Stimulated activated CD8-positive, alpha-beta memory T cell treated with anti-CD3 and anti-CD28 coated beads, Interleukin-4, amount 100 ng/mL, for 24 hours (primary cell): ENCODE measurements around the gene VAMP8.
"Not testable (repeated sequence)": the region's sequence is repeated elsewhere in the genome, so short reads cannot be mapped to it uniquely, and the experiment has no call there.

ENCODE experiments used
- DNase-seq: peaks from one replicate; pipeline ENCODE4 v3.0.0-alpha.2; 2020; ENCODE audit warnings: low read depth

The VAMP8 gene

DNA sequence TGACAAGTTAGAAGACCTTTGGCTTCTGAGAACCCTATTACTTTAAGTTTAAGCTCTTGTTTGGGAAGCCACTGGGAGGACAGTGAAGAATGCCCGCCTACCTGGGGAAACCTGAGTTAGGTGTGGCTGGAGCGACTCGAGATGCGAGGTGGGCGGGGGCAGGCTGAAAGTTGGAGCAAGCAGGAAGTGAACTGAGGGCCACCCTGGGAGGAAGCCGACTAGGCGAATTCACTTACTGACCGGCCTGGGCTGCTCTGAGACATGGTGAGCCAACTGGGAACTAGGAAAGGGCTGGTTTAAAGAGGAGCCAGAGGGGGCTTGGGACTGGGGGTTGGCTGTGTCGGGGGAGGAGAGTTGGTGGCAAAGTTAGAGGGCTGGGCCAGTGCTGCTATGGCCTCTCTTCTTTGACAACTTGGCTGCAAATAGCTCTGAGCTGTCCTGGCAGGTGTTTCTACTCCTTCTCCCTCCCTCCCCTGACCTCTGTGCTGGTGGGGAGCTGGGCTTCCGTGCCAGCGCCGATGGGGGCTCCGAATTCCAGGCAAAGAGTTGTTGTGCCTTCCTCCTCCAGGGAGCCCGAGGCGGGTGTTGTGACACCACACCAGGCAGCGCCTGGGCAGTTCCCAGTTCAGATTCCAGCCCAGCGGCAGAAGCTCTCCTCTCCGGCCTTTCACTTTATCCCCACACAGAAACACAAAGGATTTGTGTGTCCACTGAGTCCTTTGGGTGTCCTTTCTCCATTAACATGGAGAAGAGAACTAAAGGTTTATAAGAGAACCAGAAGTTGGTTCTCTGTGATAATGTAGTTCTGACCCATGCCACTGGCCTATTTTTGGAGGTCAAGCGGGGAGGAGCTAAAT lies at the start of gene VAMP8:
Gene VAMP8 (plus strand): TSS at position 201 of the 857 bp plus-strand sequence. CDS start 61 bp downstream, at position 262.
- DNase-seq = peak; percentile 51

DNA sequence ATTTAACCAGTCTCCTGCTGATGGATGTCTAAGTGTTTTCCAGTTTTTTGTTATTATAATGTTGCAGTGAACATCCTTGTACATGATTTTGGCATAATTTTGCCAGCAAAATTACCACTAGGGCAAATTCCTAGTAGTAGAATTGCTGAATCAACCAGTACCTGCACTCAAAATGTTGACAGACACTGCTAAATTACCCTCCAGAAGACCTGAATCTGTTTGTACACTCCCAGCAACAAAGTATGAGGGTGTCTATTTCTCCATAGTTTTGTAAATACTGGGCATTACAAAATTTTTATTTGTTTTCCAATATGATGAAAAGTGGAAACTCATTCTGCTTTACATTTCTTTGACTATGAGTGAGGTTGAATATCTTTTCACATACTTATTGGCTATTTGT lies 49.6 kb upstream of the VAMP8 start:
- DNase-seq = no peak

DNA sequence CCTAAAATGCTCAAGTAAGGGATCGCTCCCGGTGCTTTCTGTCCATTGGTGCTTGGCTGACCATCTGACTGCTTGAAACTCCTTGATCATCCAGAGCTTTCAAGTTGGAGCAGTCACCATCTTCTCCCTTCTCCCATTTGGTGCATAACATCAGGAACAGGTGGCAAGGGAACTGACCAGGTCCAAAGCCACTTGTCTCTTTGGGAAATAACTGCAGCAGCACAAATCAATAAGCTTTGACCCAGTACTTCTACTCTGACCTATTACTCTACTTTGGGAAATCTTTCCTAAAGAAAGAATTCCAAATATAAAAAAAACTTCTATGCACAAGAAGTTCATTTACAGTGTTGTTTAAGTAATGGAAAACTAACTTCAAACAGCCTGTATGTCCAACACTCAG lies 49.0 kb upstream of the VAMP8 start:
- no peak for DNase-seq

DNA sequence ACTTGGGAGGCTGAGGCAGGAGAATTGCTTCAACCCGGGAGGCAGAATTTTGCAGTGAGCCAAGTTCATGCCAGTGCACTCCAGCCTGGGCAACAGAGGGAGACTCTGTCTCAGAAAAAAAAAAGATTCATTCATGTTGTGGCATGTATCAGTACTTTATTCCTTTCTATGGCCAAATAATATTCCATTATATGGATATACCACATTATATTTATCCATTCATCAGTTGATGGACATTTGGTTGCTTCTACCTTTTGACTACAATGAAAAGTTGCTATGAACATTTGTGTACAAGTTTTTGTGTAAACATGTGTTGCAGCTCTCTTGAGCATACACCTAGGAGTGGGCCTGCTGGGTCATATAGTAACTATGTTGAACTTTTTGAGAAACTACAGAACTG lies 47.6 kb upstream of the VAMP8 start:
- no peak for DNase-seq

DNA sequence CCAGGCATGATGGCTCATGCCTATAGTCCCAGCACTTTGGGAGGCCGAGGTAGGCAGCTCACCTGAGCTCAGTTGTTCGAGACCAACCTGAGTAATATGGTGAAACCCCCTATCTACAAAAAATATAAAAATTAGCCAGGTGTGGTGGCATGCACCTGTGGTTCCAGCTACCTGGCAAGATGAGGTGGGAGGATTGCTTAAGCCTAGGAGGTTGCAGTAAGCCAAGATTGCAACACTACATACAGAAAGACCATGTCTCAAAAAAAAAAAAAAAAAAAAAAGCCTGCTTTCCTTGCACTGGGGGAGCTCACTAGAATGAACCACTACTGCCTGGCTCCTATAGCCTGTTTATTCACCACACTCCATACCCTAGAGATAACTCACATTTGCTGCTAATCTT lies 45.8 kb upstream of the VAMP8 start:
- no peak for DNase-seq

DNA sequence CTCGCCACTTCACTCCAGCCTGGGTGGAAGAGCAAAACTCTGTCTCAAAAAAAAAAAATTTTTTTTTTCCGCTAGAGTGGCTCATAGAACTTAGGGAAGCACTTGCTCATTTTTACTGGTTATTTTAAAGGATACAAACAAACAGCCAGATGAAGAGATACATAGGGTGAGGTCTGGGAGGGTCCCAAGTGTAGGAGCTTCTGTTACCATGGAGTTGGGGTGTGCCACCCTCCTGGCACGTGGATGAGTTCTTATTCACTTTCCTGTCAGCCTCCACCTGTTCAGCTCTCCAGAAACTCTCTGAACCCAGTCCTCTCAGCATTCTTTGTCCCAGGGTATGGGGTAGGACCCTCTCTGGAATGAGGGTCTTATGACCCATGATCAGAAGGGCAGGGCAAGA lies 43.3 kb upstream of the VAMP8 start:
- DNase-seq = no peak

DNA sequence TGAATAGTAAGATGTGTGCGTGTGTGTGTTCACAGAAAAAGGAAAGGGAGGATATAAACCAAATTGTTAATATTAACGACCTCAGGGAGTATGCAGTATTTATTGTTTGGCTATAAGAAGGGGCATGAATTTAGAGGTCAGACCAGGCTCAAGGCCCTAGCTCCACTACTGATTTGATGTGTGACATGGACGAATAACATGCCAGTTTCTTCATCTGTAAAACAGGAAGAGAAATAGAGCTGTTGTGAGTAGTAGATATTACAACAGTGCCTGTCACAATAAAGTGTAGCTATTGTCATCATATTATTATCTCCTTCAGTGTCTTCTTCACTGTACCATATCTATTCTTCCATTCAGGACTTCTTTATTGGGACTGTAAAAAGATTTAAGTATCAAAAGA lies 42.5 kb upstream of the VAMP8 start:
- DNase-seq = no peak

DNA sequence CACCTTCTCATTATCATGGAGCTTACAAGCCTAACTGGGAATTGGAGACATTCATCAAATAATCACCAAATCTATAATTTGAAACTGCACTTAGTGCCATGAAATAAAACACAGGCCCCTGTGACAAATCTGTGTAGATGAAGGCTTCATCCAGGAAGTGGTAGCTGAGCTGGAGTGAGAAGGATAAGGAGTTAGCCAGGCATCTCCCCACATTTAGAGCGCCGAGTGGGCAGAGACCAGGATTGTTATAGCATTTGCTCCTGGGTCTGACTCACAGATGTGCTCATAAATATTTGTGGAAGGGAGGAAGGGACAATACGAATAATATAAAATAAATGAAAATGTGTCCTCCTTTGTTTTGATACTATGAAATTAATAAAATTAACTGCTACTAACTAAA lies 40.9 kb upstream of the VAMP8 start:
- no peak for DNase-seq

DNA sequence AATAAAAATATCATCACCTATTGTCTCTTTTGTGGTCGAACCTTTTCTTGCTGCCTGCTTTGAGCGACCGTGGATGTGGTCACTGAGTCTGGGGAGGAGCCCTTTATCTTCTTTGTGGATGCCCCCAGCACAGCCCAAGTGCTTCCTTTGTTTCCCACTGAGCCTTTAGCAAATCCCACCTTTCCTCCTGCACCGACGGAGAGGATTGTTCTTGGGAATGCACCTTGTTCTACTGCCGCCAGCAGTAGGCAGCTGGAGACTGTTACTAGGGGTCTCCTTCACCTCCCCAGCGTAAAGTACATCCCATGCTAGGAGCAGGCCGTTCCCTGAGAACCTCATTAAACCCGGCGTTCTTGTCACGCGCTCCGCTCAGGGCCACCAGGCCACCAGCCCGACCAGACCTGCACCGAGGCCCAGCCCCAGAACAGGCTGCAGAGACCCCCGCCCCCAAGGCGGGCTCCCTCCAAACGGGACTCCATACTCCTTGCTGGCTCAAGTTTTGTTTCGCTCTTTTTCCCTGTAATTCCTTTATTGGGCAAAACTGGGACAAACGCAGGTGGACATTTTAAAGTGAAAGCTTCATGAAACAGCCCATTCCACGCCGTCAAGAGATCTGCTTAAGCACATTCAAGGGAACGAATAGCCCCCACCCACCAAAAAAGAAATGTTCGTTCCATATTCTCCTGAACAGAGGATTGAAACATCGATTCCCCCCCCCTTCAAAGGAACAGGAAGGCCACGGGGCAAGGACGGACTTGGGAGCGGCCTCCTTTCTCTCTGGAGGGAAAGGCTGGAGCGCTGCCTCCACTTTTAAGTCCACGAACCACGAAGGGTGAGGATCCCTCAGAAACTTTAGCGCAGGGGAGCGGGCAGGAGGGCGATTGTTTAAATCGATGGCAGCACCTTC lies 39.5 kb upstream of the VAMP8 start:
- no peak for DNase-seq

DNA sequence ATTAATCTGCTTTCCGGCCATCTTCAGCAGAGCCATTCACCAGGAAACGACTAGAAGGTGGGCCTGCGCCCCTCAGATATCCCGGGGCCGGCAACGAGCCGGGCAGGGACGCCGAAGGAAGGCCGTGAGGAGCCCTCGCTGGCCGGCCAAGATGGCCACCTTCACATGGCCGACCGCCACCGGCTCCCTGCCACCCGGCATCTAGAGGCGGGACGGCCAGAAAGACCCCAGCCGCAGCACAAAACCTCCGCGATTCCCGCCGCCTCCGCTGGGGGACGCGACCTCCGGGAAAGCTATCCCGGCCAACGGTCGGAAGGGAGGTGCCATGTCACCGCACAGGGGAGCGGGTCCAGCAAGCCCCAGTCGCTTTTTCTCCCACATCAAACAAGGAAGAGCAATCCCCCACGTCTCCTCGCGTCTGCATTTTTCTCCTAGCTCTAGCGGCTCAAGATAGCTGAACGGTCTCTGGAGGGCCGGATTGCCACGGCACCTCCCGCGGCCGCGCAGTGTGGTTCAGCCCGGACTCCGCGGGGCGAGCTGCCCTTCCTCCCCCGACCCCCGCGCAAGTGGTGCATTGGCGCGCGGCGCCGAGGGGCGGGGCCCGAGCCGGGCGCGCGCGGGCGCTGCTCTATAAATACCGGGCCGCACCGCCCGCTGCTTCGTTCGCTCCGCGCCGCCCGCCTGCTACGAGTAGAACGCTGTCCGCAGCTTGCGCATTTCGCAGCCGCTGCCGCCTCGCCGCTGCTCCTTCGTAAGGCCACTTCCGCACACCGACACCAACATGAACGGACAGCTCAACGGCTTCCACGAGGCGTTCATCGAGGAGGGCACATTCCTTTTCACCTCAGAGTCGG lies 38.7 kb upstream of the VAMP8 start, which contains the start of gene MAT2A:
Gene MAT2A (plus strand): TSS at position 662 of the 854 bp plus-strand sequence. CDS start 120 bp downstream, at position 782.
- peak; percentile 82 for DNase-seq

DNA sequence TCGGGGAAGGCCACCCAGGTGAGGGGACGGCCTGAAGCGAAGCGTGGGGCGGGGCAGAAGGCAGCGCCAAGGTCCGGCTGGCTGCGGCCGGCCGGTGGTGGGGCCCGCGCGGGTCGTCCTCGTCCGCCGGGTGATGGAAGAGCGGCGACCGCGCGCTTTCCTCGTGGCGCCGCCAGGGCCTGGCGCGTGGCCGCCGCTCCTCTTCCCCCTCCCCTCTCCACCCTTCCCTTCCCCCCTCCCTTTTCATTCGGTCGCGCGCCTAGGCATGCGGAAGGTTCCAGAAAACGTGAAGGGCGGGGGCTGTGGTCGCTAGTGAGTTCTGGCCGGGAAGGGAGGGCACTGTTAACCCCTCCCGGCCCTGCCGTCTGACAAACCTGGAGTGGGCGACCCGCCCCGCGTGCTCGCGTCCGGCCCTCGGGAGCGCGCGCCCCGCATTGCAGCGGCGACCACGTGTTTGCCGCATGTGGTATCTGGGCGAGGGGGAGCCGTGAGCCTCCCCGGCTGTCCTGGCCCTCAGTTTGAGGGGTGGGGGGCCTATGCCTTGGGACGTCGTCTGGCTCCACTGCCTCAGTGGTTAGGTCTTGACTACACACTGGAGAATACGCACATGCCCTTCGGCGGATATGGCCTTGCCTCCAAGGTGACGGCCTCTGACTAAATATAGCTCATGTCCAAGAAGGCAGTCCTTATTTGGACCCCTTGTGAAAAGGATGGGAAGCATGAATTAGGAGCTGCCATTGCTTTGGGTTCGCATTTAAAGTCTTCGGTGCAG lies 37.8 kb upstream of the VAMP8 start:
- DNase-seq = peak; percentile 64

DNA sequence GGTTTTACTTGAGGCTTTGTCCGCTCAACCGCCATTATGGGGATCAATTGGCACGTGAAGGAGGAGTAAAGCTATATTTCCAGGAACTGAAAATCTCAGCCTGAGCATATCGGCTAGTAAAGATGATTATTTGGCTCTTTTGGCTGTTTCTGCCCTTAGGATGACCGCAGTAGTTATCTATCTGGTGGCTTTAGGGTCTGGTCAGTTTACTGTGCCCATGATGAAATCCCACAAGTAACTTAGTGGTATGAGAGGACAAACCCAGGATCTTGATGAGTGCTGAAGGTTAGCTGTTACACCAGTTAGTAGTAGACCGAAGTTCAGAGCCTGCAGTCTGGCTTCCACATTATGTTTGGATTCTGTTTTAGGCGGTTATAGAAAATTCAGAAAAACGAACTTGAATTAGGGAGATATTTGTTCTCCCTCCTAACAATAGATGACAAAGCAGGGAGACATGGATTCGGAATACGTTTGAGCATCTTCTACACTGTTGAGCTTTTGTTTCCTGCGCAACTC lies 37.2 kb upstream of the VAMP8 start:
- no peak for DNase-seq

DNA sequence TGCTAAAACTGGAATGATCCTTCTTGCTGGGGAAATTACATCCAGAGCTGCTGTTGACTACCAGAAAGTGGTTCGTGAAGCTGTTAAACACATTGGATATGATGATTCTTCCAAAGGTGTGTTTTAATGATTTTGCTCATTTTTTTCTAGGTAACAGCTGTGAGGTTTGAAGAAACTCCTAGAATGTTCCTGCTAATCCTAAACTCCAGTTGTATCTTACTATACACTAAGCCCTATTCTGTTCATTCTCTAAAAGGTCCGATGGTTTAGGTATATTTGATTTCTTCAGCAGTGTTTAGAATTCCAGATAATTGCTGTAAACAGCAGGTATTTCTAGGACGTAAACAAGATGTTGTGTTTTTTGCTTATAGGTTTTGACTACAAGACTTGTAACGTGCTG lies 36.1 kb upstream of the VAMP8 start:
- no peak for DNase-seq

DNA sequence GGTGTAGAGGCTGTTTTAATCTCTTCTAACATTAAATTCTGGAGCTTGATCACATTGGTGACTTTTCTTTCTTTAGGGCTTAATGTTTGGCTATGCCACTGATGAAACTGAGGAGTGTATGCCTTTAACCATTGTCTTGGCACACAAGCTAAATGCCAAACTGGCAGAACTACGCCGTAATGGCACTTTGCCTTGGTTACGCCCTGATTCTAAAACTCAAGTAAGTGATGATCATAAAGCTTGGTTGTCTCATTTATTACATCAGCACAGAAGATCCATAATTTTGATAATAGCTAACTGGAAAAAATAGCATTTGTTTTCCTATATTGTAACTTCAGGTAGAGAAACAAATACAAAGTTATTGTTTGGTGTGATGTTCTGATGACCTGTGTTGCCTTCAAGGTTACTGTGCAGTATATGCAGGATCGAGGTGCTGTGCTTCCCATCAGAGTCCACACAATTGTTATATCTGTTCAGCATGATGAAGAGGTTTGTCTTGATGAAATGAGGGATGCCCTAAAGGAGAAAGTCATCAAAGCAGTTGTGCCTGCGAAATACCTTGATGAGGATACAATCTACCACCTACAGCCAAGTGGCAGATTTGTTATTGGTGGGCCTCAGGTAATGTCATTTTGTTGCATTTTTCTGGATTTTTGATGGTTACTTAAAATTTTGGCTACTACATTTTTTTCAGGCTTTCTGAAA lies 35.5 kb upstream of the VAMP8 start:
- DNase-seq = no peak

DNA sequence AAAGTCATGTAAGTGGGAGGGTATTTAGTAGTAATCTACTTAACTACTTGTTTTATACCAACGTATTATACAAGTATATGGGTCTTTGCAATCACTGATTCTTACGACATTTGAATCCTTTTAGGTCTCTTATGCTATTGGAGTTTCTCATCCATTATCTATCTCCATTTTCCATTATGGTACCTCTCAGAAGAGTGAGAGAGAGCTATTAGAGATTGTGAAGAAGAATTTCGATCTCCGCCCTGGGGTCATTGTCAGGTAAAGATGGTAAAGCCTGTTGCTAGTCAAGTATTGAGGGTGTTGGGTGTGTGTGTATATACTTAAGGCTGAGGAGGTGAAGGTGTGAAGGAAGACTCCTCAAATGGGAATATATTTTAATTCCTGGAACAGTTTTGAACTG lies 34.6 kb upstream of the VAMP8 start:
- no peak for DNase-seq

DNA sequence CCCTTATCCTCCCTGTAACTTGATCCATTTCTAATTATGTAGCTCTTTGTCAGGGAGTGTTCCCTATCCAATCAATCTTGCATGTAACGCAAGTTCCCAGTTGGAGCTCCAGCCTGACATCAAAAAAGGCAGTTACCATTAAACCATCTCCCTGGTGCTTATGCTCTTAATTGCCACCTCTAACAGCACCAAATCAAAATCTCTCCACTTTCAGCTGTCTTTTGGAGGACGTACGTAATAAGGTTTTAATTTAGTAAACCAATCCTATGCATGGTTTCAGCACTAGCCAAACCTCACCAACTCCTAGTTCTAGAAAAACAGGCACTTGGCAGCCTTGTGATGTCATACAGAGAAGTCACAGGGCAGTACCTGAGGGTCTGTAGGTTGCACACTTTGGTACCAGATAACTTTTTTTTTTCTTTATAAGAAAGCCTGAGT lies 33.1 kb upstream of the VAMP8 start:
- DNase-seq = not testable (repeated sequence)

DNA sequence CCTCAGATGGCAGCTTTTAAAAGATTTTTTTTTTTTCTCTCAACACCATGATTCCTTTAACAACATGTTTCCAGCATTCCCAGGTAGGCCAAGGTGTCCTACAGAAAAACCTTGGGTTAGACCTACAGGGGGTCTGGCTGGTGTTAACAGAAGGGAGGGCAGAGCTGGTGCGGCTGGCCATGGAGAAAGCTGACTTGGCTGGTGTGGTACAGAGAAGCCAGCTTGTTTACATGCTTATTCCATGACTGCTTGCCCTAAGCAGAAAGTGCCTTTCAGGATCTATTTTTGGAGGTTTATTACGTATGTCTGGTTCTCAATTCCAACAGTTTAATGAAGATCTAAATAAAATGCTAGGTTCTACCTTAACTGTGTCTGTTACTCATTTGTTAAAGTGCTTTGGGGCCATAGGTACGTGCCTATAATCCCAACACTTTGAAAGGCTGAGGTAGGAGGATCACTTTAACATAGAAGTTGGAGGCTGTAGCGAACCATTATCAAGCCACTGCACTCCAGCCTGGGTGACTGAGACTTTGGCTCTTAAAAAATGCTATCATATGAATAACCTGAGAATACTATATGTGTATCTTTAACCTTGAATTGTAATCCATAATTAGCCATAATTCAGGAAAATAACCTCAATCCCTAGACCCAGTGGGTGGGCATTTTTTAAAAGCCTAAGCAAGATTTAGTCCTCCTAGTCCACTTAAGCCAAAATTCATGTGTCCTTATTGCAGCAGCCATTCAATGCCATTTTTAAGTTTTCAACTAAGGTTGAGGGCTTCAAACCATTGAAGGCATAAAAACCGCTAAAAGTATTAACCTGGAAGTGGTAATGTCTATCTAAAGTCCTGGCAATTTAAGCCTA lies 32.2 kb upstream of the VAMP8 start:
- DNase-seq = not testable (repeated sequence)

DNA sequence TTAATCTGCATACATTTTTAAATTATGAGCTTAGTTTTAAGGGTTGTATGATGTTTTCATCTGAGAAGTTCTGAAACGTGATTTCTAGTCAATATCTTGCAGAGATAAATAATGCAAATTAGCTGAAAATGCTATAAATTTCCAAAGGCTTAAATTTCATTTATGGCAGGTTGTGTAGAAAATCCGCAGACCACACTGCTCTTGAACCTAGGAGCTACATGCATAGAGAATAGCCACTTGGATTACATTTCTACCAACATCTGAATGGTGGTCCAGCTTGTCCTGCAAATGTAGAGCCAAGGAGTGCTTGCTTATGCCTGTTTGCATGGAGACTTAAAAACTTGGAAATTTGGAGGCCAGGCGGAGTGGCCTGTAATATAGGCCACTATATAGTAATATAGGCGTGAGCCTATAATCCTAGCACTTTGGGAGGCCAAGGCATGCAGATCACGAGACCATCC lies 31.6 kb upstream of the VAMP8 start:
- no peak for DNase-seq
